Posterior vena cava (tissue), 2 donors: Measurements from ENCODE around the gene ZNF441. TPM values are rescaled to one million over a fixed set of nuclear protein-coding genes. Genes with fewer than 3 reads are reported as not detected.

Experiments
- DNase-seq: peaks from one replicate; pipeline ENCODE4 v3.0.0-alpha.2; 2020; ENCODE audit warnings: low spot score
- intact Hi-C, 2 donors: fragments of 100-400 bp; cut with DNase I; formaldehyde crosslinking; loops; one replicate each; pipeline versions ENCODE4 v1.14.1 to v1.14.2; 2022 to 2023
- total RNA-seq, 2 donors: library from RNA; stranded (reverse); fragmentation: NEBNext Ultra II Directional; extraction: Animal tissue kit (Norgen Biotek cat#: 25700); gene quantifications; one replicate each; pipeline ENCODE4 v1.2.1, GENCODE V29; 2021
- donor health status: DM: yes; HTN: yes; CAD: no.
- donor health status: DM: yes; HTN: yes; CAD: no.

Gene ZNF441
- total RNA-seq, 2 donors from 2014 or later, result 11.1 to 16.1 TPM

DNA sequence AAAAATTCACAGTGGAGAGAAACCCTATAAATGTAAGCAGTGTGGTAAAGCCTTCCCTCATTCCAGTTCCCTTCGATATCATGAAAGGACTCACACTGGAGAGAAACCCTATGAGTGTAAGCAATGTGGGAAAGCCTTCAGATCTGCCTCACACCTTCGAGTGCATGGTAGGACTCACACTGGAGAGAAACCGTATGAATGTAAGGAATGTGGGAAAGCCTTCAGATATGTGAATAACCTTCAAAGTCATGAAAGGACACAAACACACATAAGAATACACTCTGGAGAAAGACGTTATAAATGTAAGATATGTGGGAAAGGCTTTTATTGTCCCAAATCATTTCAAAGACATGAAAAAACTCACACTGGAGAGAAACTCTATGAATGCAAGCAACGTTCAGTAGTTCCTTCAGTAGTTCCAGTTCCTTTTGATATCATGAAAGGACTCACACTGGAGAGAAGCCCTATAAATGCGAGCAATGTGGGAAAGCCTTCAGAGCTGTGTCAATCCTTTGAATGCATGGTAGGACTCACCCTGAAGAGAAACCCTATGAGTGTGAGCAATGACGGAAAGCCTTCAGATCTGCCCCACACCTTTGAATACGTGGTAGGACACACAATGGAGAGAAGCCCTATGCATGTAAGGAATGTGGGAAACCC lies 65.6 kb downstream of the ZNF441 start:
- no peak for DNase-seq
- intact Hi-C loops, result no loop called here

DNA sequence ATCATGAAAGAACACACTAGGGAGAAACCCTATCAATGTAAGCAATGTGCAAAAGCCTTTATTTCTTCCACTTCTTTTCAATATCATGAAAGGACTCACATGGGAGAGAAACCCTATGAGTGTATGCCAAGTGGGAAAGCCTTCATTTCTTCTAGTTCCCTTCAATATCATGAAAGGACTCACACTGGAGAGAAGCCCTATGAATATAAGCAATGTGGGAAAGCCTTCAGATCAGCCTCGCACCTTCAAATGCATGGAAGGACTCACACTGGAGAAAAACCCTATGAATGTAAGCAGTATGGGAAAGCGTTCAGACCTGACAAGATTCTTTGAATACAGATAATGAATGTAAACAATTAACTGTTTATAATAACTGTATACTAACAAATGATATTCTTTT lies 66.7 kb downstream of the ZNF441 start:
- no peak for DNase-seq
- intact Hi-C loops, result no loop called here

Other genes starting within 250 kb of the ZNF441 start
- 10 to 100 TPM; 27.9 TPM for gene ECSIT, start 237.9 kb upstream of the ZNF441 start, total RNA-seq
- gene CNN1, start 228.1 kb upstream of the ZNF441 start, total RNA-seq, result 1,000 to 10,000 TPM; 1,163 to 1,588 TPM
- 10 to 100 TPM; 23.2 to 36.9 TPM for gene ELOF1, start 207.8 kb upstream of the ZNF441 start, total RNA-seq
- 1 to 10 TPM; 5.5 to 8.4 TPM for gene ACP5, start 189.4 kb upstream of the ZNF441 start, total RNA-seq
- 1 to 10 TPM; 8.5 to 8.8 TPM for gene ZNF627, start 169.5 kb upstream of the ZNF441 start, total RNA-seq
- gene ZNF823, start 28.1 kb upstream of the ZNF441 start, total RNA-seq, result 1 to 10 TPM; 4.5 to 5.4 TPM
- 1 to 10 TPM; 2.4 to 2.9 TPM for gene ZNF491, start 31.5 kb downstream of the ZNF441 start, total RNA-seq
- gene ZNF440, start 47.3 kb downstream of the ZNF441 start, total RNA-seq, result 10 to 100 TPM in 1 of 2 donors, 1 to 10 TPM in 1; 8.8 to 10.5 TPM
- 1 to 10 TPM; 5.4 to 6.0 TPM for gene ZNF439, start 81.7 kb downstream of the ZNF441 start, total RNA-seq
- 1 to 10 TPM; 3.7 to 4.0 TPM for gene ZNF69, start 120.8 kb downstream of the ZNF441 start, total RNA-seq
- 10 to 100 TPM in 1 of 2 donors, 1 to 10 TPM in 1; 9.9 to 11.6 TPM for gene ZNF700, start 158.1 kb downstream of the ZNF441 start, total RNA-seq
- gene ZNF763, start 198.0 kb downstream of the ZNF441 start, total RNA-seq, result 1 to 10 TPM; 1.7 to 2.4 TPM